IPS DF 19.7 (cell line): Measurements from ENCODE around the gene H2BK1.

Experiments
- DNase-seq: peaks from one replicate; pipeline ENCODE4 v3.0.0-alpha.2; 2013; ENCODE audit warnings: low read depth, low spot score

Gene H2BK1

GRCh38 chr7:151245360-151246101 is 35.2 kb upstream of the H2BK1 start:
- DNase-seq, result no peak

DNA sequence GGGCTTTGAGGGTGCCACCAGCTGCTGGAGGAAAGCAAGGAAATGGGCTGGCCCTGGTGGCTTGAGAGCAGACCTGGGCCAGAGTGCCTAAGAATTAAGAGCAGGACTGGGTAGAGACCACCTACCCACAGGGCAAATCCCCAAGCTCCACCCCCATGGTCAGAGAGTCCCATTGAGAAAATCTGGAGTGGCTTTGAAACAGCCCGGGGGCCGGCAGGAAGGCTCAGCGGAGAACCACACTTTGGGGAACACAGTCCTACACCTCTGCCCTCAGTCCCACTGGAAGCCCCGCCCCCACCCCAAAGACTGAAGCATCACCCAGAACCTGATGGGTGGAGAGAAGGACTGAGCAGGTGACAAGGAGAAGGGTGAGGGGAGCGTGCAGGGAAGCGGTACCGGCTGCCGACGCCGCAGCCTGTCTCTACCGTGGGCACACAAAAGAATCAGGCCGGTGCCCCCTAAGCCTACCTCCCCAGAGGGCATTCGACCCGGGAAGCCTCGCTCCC is 34.6 kb upstream of the H2BK1 start:
- DNase-seq, result no peak

- DNase-seq, result no peak
Observed at GRCh38 chr7:151244196-151244840, 34.0 kb upstream of the H2BK1 start.

DNA sequence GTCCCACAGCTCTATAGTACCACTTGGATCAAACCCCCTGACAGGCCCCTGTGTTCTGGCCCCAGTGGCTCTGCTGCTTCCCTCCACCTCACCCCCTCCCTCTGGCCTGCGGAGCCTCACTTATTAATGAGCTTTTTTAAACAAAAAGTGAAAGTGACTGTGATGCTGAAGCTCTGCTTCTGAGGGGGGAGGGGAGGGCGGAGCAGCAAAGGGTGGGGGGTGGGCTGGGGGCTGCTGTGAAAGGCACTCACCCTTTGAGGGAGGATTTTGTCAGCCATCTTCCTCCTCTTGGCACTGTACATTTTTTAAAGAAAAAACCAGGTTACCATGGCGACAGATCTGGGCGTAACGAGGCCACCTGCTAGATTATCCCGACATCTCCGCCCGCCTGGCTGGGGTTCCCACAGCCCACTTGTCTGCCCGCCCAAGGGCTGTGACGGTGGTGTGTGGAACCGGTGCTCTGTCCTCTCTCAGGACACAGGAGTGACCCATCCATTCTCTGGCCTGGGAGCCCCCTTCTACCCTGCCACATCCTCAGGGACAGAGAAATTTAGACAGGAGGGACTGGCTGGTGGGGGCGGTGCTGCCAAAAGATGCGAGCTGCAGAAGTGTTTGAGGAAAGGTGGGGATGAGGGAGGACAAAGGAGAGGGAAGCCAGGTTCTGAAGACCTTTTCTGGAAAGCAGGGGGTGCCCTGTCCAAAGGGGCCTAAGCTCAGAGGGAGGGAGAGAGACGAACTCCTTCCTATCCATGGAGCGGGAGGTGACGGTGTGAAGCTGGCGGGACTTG is 33.3 kb upstream of the H2BK1 start:
- no peak for DNase-seq

GRCh38 chr7:151243045-151243349 is 32.7 kb upstream of the H2BK1 start:
- no peak for DNase-seq

DNA sequence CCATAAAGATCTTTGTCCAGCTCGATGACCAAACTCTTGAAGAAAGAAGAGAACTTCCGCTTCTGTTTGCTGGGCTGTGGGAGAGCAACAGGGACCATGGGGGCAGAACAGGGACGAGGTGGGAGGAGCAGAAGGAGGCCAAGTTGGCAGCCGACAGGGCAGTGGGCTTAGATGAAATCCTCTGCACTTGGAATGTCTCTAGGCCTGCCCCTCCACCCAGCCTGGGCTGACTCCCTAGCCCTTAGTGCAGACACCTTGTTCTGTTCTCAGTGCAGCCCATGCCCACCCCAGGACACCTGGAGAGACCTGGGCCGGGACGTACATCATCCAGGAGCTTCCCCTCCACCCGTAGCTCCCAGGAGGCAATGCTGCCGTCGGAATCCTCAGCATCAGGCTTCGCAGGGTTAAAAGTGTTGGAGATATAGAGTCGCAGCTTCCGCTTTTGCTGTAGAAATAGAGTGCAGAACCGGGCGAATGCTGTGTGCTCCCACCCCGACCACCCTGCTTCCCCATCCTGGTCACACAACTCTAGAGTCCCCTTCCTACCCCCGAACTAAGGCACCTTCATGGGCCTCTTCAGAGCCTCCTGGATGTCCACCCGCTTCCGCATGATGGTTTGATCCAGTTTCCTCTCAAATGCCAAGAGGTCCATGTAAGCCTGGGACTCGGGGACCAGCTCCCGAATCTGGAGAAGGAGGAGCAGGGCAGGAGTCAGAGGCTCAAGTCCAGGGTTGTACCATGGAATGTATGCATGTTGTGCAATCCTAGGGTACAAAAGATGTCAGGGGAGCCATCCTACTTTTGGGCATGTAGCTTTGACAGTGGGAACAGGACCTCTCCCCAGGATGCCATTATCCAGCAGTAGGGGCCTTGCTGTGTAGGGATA is 32.1 kb upstream of the H2BK1 start:
- no peak for DNase-seq

- no peak for DNase-seq
Observed at GRCh38 chr7:151241755-151242096, 31.4 kb upstream of the H2BK1 start.

DNA sequence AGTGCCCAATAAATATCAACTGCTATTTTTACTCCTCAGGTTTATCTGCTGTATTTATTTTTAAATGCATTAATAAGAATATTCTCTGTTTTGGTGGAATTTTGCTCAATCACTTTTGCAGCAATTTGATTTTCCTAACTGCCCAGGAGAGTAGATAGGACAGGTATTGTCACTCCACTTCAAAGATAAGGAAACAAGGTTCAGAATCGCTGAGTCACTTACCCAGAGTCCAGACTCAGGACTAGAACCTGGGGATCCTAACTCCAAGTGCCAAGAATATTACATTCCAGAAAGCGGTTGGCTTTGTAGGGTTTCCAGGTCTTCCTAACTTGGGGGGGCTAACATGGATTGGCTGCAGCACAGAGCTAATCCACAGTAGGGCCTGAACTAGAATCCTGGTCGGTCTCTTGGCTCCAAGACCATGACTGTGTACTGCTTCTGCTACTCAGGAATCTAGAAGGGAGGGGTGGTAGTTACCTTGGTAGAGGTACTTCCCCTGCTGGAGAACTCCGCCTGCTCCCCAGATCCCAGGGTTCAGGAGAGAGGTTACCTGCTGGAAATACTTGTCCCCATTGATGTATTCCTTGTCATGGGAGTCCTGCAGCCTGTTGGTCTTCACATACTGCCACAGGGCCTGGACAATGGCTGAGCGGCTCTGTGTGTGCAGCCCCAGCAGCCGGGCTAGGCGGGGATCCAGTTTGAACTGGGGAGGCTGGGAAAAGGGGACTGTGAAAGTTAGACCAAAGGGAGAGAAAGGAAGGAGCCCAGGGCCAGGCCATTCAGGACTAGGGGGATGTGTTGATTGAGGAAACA is 30.9 kb upstream of the H2BK1 start:
- no peak for DNase-seq

DNA sequence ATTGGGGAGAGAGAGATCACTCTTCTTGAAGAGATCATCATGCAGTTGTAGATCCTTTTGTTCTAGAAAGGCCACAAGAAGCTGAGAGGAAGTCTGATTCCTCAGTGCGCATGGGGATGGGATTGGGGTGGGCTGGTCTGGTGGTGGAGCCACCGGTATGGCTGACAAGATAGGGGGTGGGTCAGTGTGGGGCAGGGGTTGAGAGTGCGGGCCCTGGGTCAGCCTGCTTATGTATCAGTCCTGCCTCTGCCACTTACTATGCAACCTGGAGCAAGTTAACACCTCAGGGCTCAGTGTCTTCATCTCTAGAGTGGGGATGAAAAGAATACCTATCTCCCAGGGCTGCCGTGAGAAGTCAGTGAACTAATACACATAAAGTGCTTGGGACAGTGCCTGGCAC is 30.2 kb upstream of the H2BK1 start:
- DNase-seq, result no peak

- no peak for DNase-seq
Observed at GRCh38 chr7:151239837-151240459, 29.7 kb upstream of the H2BK1 start.

DNA sequence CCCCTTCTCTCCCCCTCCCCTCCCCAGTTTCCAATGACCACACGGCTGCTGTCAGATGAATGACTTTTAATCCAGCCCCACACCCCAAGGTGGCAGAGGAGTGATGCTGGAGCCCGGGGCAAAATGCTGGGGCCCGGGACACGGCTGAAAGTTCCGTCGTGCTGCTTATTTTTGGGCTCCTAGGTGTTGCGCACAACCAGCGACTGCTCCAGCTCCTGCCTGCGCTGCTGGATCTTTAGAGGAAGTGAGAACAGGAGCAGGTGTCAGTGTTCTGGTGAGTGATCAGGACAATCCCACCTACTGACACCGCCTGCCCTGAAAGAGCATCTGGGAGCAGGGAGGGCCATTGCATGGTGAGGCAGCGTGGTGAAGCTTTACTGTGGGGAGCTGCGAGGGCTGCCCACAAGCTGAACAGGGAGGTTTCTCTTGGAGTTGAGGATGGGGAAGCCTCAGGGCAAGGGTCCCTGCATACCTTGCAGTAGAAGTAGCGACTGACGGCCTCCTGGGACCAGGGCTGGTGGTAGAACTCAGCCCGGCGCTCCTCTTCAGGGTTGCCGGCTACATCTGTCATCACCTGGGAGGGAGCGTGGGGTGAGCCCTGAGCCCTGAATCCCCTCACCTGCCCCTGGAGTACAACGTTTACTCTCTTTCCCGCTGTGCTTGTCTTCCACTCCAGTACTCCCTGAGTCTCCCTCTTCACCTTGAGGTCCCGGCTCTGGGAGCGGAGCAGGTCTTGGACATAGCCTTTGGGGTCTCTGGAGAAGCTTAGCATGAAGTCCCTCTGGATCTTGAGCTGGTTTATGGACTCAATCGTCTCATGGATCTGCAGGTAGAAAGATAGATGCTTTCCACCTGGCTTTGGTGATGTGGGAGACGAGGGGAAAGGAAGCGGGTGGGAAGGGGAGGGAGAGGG is 28.9 kb upstream of the H2BK1 start:
- DNase-seq, result no peak

DNA sequence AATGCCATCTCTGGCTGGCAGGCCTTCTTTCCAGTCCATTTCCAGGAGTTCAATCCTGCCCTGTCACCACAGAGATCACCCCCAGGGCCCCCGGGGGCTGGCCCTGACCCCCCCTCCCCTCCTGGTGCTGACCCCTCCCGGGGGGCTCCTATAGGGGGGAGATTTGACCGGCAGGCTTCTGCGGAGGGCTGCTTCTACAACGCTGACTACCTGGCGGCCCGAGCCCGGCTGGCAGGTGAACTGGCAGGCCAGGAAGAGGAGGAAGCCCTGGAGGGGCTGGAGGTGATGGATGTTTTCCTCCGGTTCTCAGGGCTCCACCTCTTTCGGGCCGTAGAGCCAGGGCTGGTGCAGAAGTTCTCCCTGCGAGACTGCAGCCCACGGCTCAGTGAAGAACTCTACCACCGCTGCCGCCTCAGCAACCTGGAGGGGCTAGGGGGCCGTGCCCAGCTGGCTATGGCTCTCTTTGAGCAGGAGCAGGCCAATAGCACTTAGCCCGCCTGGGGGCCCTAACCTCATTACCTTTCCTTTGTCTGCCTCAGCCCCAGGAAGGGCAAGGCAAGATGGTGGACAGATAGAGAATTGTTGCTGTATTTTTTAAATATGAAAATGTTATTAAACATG is 28.0 kb upstream of the H2BK1 start:
- DNase-seq, result no peak

- DNase-seq, result no peak
Observed at GRCh38 chr7:151237244-151238189, 27.2 kb upstream of the H2BK1 start.

DNA sequence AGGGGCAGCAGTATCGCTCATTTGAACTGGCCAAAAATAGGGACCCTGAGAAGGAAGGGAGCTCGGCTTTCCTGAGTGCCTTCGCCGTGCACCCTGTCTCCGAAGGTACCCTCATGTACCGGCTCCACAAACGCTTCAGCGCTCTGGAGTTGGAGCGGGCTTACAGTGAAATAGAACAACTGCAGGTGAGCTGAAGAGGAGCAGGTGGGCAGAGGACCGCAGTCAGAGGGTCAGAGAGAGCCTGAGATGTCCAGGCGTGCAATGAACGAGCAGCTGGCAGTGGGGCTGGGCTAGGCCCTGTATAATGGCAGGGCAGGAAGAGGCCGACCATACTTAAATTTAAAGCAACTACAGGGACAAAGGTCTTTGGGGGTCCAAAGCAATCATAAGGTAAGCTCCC is 26.1 kb upstream of the H2BK1 start:
- no peak for DNase-seq

DNA sequence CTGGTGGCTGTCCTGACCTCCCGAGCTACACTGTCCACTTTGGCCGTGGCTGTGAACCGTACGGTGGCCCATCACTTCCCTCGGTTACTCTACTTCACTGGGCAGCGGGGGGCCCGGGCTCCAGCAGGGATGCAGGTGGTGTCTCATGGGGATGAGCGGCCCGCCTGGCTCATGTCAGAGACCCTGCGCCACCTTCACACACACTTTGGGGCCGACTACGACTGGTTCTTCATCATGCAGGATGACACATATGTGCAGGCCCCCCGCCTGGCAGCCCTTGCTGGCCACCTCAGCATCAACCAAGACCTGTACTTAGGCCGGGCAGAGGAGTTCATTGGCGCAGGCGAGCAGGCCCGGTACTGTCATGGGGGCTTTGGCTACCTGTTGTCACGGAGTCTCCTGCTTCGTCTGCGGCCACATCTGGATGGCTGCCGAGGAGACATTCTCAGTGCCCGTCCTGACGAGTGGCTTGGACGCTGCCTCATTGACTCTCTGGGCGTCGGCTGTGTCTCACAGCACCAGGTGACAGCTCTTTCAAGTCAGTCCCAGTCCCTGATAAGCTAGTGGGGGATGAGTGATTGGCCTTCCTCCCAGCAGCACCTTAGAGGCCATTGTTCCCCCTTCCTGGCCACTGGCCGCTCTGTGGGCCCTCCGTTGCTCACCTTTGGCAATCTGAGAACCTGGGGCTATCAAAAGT is 25.0 kb upstream of the H2BK1 start:
- no peak for DNase-seq

GRCh38 chr7:151233804-151234203 is 23.5 kb upstream of the H2BK1 start:
- DNase-seq, result no peak
